ENCODE results near the gene CKB.

DNA sequence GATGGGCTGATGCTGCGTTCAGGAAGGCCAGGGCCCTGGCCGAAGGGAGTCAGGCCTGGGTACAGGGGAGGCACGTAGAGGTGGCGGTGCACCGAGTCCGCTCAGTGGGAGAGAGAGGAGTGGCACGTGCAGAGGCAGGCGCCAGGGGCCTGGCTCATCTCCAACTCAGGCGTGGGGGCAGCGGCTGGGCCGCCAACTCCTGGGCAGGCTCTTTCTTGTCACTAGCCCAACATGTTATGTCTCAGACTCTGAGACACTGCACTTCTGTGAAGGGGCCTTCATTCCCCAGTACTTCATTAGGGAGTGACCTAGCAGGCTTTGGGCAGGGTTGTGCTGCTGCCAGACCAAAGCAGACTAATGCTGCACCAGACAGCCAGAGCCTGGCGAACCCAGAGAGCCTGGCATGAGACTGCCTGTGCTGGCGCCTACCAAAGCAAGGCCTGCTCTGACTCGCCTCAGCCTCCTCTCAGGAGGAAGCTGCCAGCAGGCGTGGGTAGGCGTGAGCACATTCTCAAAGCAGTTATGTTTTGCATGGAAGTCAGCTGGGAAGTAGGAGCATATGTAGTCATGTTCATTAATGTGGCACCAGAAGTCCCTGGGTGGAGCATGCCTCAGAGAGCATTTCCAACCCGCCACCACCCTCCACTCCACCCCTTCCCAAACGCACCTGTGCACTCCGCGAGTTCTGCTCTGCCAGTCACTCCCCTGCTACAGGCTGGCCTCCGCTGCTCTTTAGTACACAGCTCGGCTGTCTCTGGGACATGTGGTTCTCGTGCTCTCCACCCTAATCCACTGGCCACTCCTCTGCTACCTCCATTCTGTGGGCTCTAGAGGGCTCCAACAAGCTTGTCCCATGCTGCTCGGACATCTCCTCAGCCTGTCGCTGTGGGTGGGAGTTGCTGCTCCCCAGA lies 9.7 kb downstream of the CKB start:
- TF ChIP-seq POLR2A (IDR thresholded peaks at IDR 0.05): no peak
- TF ChIP-seq, protein P1, sequence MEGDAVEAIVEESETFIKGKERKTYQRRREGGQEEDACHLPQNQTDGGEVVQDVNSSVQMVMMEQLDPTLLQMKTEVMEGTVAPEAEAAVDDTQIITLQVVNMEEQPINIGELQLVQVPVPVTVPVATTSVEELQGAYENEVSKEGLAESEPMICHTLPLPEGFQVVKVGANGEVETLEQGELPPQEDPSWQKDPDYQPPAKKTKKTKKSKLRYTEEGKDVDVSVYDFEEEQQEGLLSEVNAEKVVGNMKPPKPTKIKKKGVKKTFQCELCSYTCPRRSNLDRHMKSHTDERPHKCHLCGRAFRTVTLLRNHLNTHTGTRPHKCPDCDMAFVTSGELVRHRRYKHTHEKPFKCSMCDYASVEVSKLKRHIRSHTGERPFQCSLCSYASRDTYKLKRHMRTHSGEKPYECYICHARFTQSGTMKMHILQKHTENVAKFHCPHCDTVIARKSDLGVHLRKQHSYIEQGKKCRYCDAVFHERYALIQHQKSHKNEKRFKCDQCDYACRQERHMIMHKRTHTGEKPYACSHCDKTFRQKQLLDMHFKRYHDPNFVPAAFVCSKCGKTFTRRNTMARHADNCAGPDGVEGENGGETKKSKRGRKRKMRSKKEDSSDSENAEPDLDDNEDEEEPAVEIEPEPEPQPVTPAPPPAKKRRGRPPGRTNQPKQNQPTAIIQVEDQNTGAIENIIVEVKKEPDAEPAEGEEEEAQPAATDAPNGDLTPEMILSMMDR (IDR thresholded peaks at IDR 0.05): no peak
